Activated B cell treated with CpG ODN at 0.5 μM for 24 hours (primary cell): ENCODE data around the gene CLCF1. TPM values are rescaled to one million over a fixed set of nuclear protein-coding genes. Genes with fewer than 3 reads are reported as not detected.

ENCODE experiments used
- ATAC-seq: fragments of 200-7000 bp; cut with Tn5 transposase; one replicate; pipeline ENCODE4 v1.10.0; 2021; ENCODE audit warnings: low read depth, mild to moderate bottlenecking, moderate library complexity
- CTCF ChIA-PET: fragments of 350-600 bp; sonication (Branson Sonifier 250); formaldehyde crosslinking; loops from one replicate; lab custom pipeline; 2021; ENCODE audit warnings: antibody characterized with exemption; lab: Charles Lee
- POLR2A ChIA-PET: fragments of 350-600 bp; sonication (Branson Sonifier 250); formaldehyde crosslinking; loops from one replicate; lab custom pipeline; 2021; ENCODE audit warnings: antibody characterized with exemption; lab: Charles Lee
- DNase-seq: peaks from one replicate; pipeline ENCODE4 v3.0.0; 2022
- H3K27ac Mint-ChIP-seq: one replicate; pipeline ENCODE4 v1.8.0; 2020; ENCODE audit warnings: mixed read lengths
- H3K27me3 Mint-ChIP-seq: one replicate; pipeline ENCODE4 v1.8.0; 2021; ENCODE audit warnings: mixed read lengths
- H3K36me3 Mint-ChIP-seq: one replicate; pipeline ENCODE4 v1.8.0; 2021; ENCODE audit warnings: low read depth, mixed read lengths
- H3K4me1 Mint-ChIP-seq: one replicate; pipeline ENCODE4 v1.8.0; 2021; ENCODE audit warnings: mixed read lengths
- H3K4me3 Mint-ChIP-seq: one replicate; pipeline ENCODE4 v1.8.0; 2020; ENCODE audit warnings: mild to moderate bottlenecking, mixed read lengths
- H3K9me3 Mint-ChIP-seq: one replicate; pipeline ENCODE4 v1.8.0; 2020; ENCODE audit warnings: mixed read lengths
- CTCF ChIP-seq: fragments of 200-600 bp; IDR thresholded peaks from one replicate; pipeline ENCODE4 v1.8.0; 2022; ENCODE audit warnings: antibody characterized with exemption, mild to moderate bottlenecking
- intact Hi-C: fragments of 100-400 bp; cut with micrococcal nuclease; formaldehyde crosslinking; loops from one replicate; pipeline ENCODE4 v1.15.1; 2024
- total RNA-seq: library from RNA; stranded (reverse); gene quantifications from 2 replicates; pipeline ENCODE4 v1.2.3, GENCODE V29; 2022

CLCF1 gene
- total RNA-seq, 1 donor from 2014 or later: 30.7 TPM

- TF ChIP-seq CTCF: no peak
- H3K27me3 Mint-ChIP-seq: no peaks in the 10 kb centered on the region
- intact Hi-C loops: no loop called here
- H3K4me1 Mint-ChIP-seq: peaks cover 81% of the 10 kb centered on the region
- peaks cover 51% of the 10 kb centered on the region for H3K36me3 Mint-ChIP-seq
- DNase-seq (no peak), ATAC-seq (no peak)
- no peaks in the 10 kb centered on the region for H3K9me3 Mint-ChIP-seq
- H3K4me3 Mint-ChIP-seq: peak overlapping the region; percentile 77
- H3K27ac Mint-ChIP-seq: peak overlapping the region; percentile 82
- CTCF ChIA-PET: interaction anchor here (0.5 to 22.6 kb wide), 6 partner anchors 8 to 1058 kb away, joined by 3 to 735 read pairs (median 26); partner anchors contain the start of gene POLD4
- POLR2A ChIA-PET: interaction anchor here (0.6 to 26.4 kb wide), 14 partner anchors 7 to 746 kb away, joined by 3 to 1307 read pairs (median 4); partner anchors contain the start of genes ANKRD13D, CLCF1, PITPNM1 and POLD4
These were observed 4.1 kb downstream of the CLCF1 start for GRCh38 chr11:67369275-67369674.

GRCh38 chr11:67368621-67369020 is 4.8 kb downstream of the CLCF1 start:
- H3K27me3 Mint-ChIP-seq: no peaks in the 10 kb centered on the region
- DNase-seq (no peak), ATAC-seq (peak; percentile 7)
- H3K36me3 Mint-ChIP-seq: peaks cover 56% of the 10 kb centered on the region
- no peak for TF ChIP-seq CTCF
- POLR2A ChIA-PET: interaction anchor here (0.6 to 26.4 kb wide), 10 partner anchors 7 to 238 kb away, joined by 3 to 1307 read pairs (median 6); partner anchors contain the start of genes CLCF1, POLD4, PTPRCAP and TBC1D10C
- H3K27ac Mint-ChIP-seq: peak overlapping the region; percentile 82
- intact Hi-C loops: no loop called here
- CTCF ChIA-PET: interaction anchor here (0.5 to 22.6 kb wide), 4 partner anchors 8 to 43 kb away, joined by 3 to 735 read pairs (median 38); partner anchors contain the start of gene POLD4
- no peaks in the 10 kb centered on the region for H3K9me3 Mint-ChIP-seq
- peaks cover 82% of the 10 kb centered on the region for H3K4me1 Mint-ChIP-seq
- peak overlapping the region; percentile 77 for H3K4me3 Mint-ChIP-seq

- no peaks in the 10 kb centered on the region for H3K27me3 Mint-ChIP-seq
- peaks cover 84% of the 10 kb centered on the region for H3K4me1 Mint-ChIP-seq
- CTCF ChIA-PET: interaction anchor here (1.4 to 22.6 kb wide), 2 partner anchors 9 to 14 kb away, joined by 4 to 735 read pairs; partner anchors contain the start of gene POLD4
- H3K36me3 Mint-ChIP-seq: peaks cover 61% of the 10 kb centered on the region
- peak overlapping the region; percentile 82 for H3K27ac Mint-ChIP-seq
- DNase-seq (no peak), ATAC-seq (no peak)
- intact Hi-C loops: no loop called here
- TF ChIP-seq CTCF: no peak
- H3K4me3 Mint-ChIP-seq: peak overlapping the region; percentile 77
- POLR2A ChIA-PET: interaction anchor here (0.7 to 26.4 kb wide), 4 partner anchors 6 to 46 kb away, joined by 3 to 1307 read pairs (median 655); partner anchors contain the start of genes CLCF1 and POLD4
- no peaks in the 10 kb centered on the region for H3K9me3 Mint-ChIP-seq
These were observed 5.6 kb downstream of the CLCF1 start for GRCh38 chr11:67367761-67368227.

- ChIA-PET CTCF (interaction anchor here (0.9 to 22.6 kb wide), 3 partner anchors 10 to 35 kb away, joined by 4 to 735 read pairs (median 4); partner anchors contain the start of genes POLD4 and PPP1CA), POLR2A (interaction anchor here (0.6 to 26.4 kb wide), 5 partner anchors 6 to 46 kb away, joined by 3 to 1307 read pairs (median 8); partner anchors contain the start of genes CLCF1 and POLD4)
- Mint-ChIP-seq H3K4me1 (peaks cover 89% of the 10 kb centered on the region), H3K27me3 (no peaks in the 10 kb centered on the region), H3K36me3 (peaks cover 67% of the 10 kb centered on the region), H3K4me3 (peak overlapping the region; percentile 77), H3K9me3 (no peaks in the 10 kb centered on the region), H3K27ac (peak overlapping the region; percentile 82)
- DNase-seq (no peak), ATAC-seq (peak; percentile 9)
- TF ChIP-seq CTCF: no peak
- intact Hi-C loops: no loop called here
These were observed 6.2 kb downstream of the CLCF1 start for GRCh38 chr11:67366961-67367760.
